Hepatocyte (in vitro differentiated cells): Measurements from ENCODE around the gene NR2E1.

ENCODE experiments used
- EZH2 ChIP-seq: fragments of 200-600 bp; sonication (generic); IDR thresholded peaks from 2 replicates; pipeline ENCODE4 v1.6.1; 2016; ENCODE audit warnings: antibody characterized with exemption, mild to moderate bottlenecking, borderline replicate concordance
- EZH2phosphoT487 ChIP-seq: fragments of 200-600 bp; sonication (generic); IDR thresholded peaks from one replicate; pipeline ENCODE4 v1.6.1; 2018; ENCODE audit warnings: antibody characterized with exemption, mild to moderate bottlenecking, low read depth, moderate library complexity; ENCODE audit not compliant: unreplicated experiment, severe bottlenecking
- TF ChIP-seq, protein P1 (sequence below): fragments of 200-600 bp; sonication (generic); IDR thresholded peaks from 2 replicates; pipeline ENCODE4 v1.5.1; 2016; ENCODE audit warnings: antibody characterized with exemption, mild to moderate bottlenecking; ENCODE audit not compliant: poor library complexity

DNA sequence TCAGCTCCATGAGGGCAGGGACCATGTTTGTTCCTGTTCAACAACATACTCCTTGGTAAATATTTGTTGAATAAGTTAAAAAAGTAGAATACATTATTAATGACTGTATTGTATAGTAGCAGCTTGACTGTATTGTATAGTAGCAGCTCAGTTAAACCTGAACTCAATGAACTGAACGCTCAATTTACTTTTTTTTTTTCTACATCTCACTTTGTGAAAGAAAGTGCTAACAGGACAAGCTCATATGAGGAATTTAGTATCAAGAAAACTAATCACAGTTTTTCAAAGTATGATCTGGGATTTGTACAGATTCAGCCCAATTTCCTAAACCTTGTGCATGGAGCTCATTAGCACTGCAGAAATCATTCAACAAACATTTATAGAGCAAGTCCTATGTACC lies 38.8 kb upstream of the NR2E1 start:
- TF ChIP-seq, protein P1, sequence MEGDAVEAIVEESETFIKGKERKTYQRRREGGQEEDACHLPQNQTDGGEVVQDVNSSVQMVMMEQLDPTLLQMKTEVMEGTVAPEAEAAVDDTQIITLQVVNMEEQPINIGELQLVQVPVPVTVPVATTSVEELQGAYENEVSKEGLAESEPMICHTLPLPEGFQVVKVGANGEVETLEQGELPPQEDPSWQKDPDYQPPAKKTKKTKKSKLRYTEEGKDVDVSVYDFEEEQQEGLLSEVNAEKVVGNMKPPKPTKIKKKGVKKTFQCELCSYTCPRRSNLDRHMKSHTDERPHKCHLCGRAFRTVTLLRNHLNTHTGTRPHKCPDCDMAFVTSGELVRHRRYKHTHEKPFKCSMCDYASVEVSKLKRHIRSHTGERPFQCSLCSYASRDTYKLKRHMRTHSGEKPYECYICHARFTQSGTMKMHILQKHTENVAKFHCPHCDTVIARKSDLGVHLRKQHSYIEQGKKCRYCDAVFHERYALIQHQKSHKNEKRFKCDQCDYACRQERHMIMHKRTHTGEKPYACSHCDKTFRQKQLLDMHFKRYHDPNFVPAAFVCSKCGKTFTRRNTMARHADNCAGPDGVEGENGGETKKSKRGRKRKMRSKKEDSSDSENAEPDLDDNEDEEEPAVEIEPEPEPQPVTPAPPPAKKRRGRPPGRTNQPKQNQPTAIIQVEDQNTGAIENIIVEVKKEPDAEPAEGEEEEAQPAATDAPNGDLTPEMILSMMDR = no peak
- TF ChIP-seq EZH2phosphoT487 = no peak
- no peak for TF ChIP-seq EZH2
